GM12878 (cell line): Measurements from ENCODE around the gene SLC25A3. TPM values are rescaled to one million over a fixed set of nuclear protein-coding genes. Genes with fewer than 3 reads are reported as not detected.

Experiments
- ATAC-seq: fragments of 200-7000 bp; cut with Tn5 transposase; 3 replicates; pipeline ENCODE4 v1.9.1; 2020; ENCODE audit warnings: mild to moderate bottlenecking, moderate library complexity
- BruUV-seq: library from RNA; stranded (reverse); fragments of 400-500 nt; replicated peaks from 2 replicates; lab custom pipeline; 2021; lab: Mats Ljungman, UMichigan
- CTCF ChIA-PET: fragments of 300-600 bp; sonication (Branson Sonifier 250); formaldehyde crosslinking; extraction: SDS; loops from one replicate; lab custom pipeline; 2021; ENCODE audit warnings: inconsistent platforms; lab: Yijun Ruan, JAX
- POLR2A ChIA-PET: fragments of 350-600 bp; formaldehyde crosslinking; extraction: SDS; loops from one replicate; lab custom pipeline; 2021; ENCODE audit warnings: inconsistent platforms; lab: Charles Lee
- RAD21 ChIA-PET: fragments of 300-600 bp; sonication (Branson Sonifier 250); formaldehyde crosslinking; loops from one replicate; lab custom pipeline; 2023; ENCODE audit warnings: antibody characterized with exemption; ENCODE audit not compliant: unreplicated experiment; lab: Charles Lee
- SMC1A ChIA-PET: fragments of 300-600 bp; sonication (Branson Sonifier 250); formaldehyde crosslinking; loops from one replicate; lab custom pipeline; 2023; ENCODE audit not compliant: unreplicated experiment, uncharacterized antibody; lab: Charles Lee
- DNase-seq: peaks from one replicate; pipeline ENCODE4 v3.0.0-alpha.2; 2011; ENCODE audit warnings: low read depth, low spot score
- FAIRE-seq: peaks from 3 replicates; lab custom pipeline; 2011; peaks lifted over from hg19 to GRCh38; lab: Jason Lieb, UNC
- H2AFZ ChIP-seq: 2 replicates; pipeline ENCODE4 v1.6.0; 2011; ENCODE audit warnings: low read depth, low read length, control low read depth; ENCODE audit not compliant: control insufficient read depth
- H3K27ac ChIP-seq: 2 replicates; pipeline ENCODE4 v1.5.1; 2011; ENCODE audit warnings: control low read depth; ENCODE audit not compliant: control insufficient read depth, insufficient read depth
- H3K27me3 ChIP-seq, 2 experiments: replicated peaks in 1 of 2; 2 replicates each; pipeline versions ENCODE4 v1.6.0 to v1.6.1; 2011; ENCODE audit warnings: low read length in 1 of 2; ENCODE audit not compliant: control insufficient read depth in 2 of 2, insufficient read depth in 2 of 2
- H3K36me3 ChIP-seq, 2 experiments: 2 replicates each; pipeline ENCODE4 v1.5.1; 2011; ENCODE audit warnings: low read length in 1 of 2; ENCODE audit not compliant: control insufficient read depth in 2 of 2, insufficient read depth in 2 of 2
- H3K4me1 ChIP-seq: 2 replicates; pipeline ENCODE4 v1.6.1; 2011; ENCODE audit warnings: mild to moderate bottlenecking, low read length, moderate library complexity, mixed read lengths; ENCODE audit not compliant: control insufficient read depth, insufficient read depth
- H3K4me2 ChIP-seq: 2 replicates; pipeline ENCODE4 v1.6.0; 2011; ENCODE audit warnings: control low read depth; ENCODE audit not compliant: control insufficient read depth, insufficient read depth
- H3K4me3 ChIP-seq: fragments of 200-600 bp; sonication (generic); 2 replicates; pipeline ENCODE4 v1.5.1; 2016
- H3K79me2 ChIP-seq: 2 replicates; pipeline ENCODE4 v1.6.0; 2011; ENCODE audit warnings: low read length; ENCODE audit not compliant: control insufficient read depth, insufficient read depth
- H3K9ac ChIP-seq: 2 replicates; pipeline ENCODE4 v1.8.0; 2011; ENCODE audit warnings: low read length, control low read depth, mixed read lengths; ENCODE audit not compliant: control insufficient read depth, insufficient read depth
- H3K9me3 ChIP-seq: replicated peaks from 3 replicates; pipeline ENCODE4 v1.5.1; 2011; ENCODE audit warnings: mild to moderate bottlenecking, low read length; ENCODE audit not compliant: control insufficient read depth, insufficient read depth
- H4K20me1 ChIP-seq: 2 replicates; pipeline ENCODE4 v1.6.0; 2011; ENCODE audit not compliant: control insufficient read depth, insufficient read depth
- JUNB ChIP-seq: IDR thresholded peaks from 2 replicates; pipeline ENCODE4 v1.6.1; 2016; ENCODE audit warnings: antibody characterized with exemption, mild to moderate bottlenecking
- NRF1 ChIP-seq: conservative IDR thresholded peaks from 2 replicates; pipeline ENCODE4 v1.6.1; 2011; ENCODE audit warnings: mild to moderate bottlenecking, low read depth, low read length, improper control_type of control experiment
- POLR2AphosphoS5 ChIP-seq: IDR thresholded peaks from 2 replicates; pipeline ENCODE4 v1.6.1; 2011; ENCODE audit warnings: mild to moderate bottlenecking, low read length, inconsistent platforms
- RAD21 ChIP-seq: IDR thresholded peaks from 2 replicates; pipeline ENCODE4 v1.6.1; 2011; ENCODE audit warnings: mild to moderate bottlenecking, low read depth, low read length, moderate library complexity; ENCODE audit not compliant: insufficient read depth
- SMC3 ChIP-seq: IDR thresholded peaks from 2 replicates; pipeline ENCODE4 v1.6.1; 2011; ENCODE audit warnings: low read length, improper control_type of control experiment, borderline replicate concordance
- ZSCAN29 ChIP-seq: fragments of 450-650 bp; IDR thresholded peaks from 2 replicates; pipeline ENCODE4 v1.6.1; 2017; ENCODE audit warnings: mild to moderate bottlenecking, moderate library complexity
- WGBS: methylation state at CpG from one replicate; pipeline ENCODE4 v1.1.6; 2016; ENCODE audit warnings: low lambda C conversion rate; ENCODE audit not compliant: insufficient replicate concordance, insufficient coverage; ENCODE audit errors: missing lambda C conversion rate; 5-methylcytosine and 5-hydroxymethylcytosine counted together
- in situ Hi-C: fragments of 300-500 bp; cut with MboI; formaldehyde crosslinking; loops from 9 replicates; pipeline ENCODE4 v1.14.3; 2018; ENCODE audit warnings: mixed read lengths
- intact Hi-C: fragments of 100-400 bp; cut with micrococcal nuclease; formaldehyde crosslinking; loops from one replicate; pipeline ENCODE4 v1.14.2; 2022; ENCODE audit not compliant: unreplicated experiment
- polyA plus RNA-seq, 11 experiments: library from polyadenylated mRNA; depleted of rRNA in 4 of 11; unstranded in 6 of 11; stranded (reverse) in 5 of 11; fragments of >200 nt; fragmentation: Nextera tagmentation in 4 of 11; fragmentation: Illumina TruSeq in 1 of 11; extraction: Ambion mirVana in 4 of 11; extraction: Trizol in 1 of 11; gene quantifications; 1 replicate in 1 of 11; 2 replicates in 10 of 11; pipeline versions ENCODE4 v1.2.1 to v1.2.3, GENCODE V29; 2011 to 2016; ENCODE audit warnings: inconsistent platforms in 2 of 11, missing spikeins in 2 of 11, low read depth in 1 of 11
- total RNA-seq, 4 experiments: library from RNA; depleted of rRNA in 3 of 4; stranded (reverse); fragments of >200 nt in 3 of 4; fragmentation: Illumina TruSeq in 1 of 4; extraction: Trizol in 1 of 4; gene quantifications; 2 replicates each; pipeline versions ENCODE4 v1.2.1 to v1.2.3, GENCODE V29; 2013 to 2021
- TF ChIP-seq, protein P1 (sequence below): IDR thresholded peaks from 2 replicates; pipeline ENCODE4 v1.6.1; 2012; ENCODE audit warnings: mild to moderate bottlenecking, low read depth, low read length
- TF ChIP-seq, protein P2 (sequence below), 3 experiments: IDR thresholded peaks in 2 of 3; conservative IDR thresholded peaks in 1 of 3; 2 replicates each; pipeline ENCODE4 v1.5.1; 2011; ENCODE audit warnings: low read depth in 3 of 3, low read length in 3 of 3, mild to moderate bottlenecking in 3 of 3, control low read depth in 2 of 3, moderate library complexity in 2 of 3, inconsistent platforms in 1 of 3, mixed read lengths in 1 of 3; ENCODE audit not compliant: control insufficient read depth in 2 of 3, insufficient read depth in 1 of 3; ENCODE audit errors: extremely low read depth in 1 of 3

SLC25A3 gene
- total and polyA plus RNA-seq, 10 of the 15 experiments (the other 5 are each of a cell fraction or from before 2014, with no cell fraction given): 314 to 700 (median 589) TPM

DNA sequence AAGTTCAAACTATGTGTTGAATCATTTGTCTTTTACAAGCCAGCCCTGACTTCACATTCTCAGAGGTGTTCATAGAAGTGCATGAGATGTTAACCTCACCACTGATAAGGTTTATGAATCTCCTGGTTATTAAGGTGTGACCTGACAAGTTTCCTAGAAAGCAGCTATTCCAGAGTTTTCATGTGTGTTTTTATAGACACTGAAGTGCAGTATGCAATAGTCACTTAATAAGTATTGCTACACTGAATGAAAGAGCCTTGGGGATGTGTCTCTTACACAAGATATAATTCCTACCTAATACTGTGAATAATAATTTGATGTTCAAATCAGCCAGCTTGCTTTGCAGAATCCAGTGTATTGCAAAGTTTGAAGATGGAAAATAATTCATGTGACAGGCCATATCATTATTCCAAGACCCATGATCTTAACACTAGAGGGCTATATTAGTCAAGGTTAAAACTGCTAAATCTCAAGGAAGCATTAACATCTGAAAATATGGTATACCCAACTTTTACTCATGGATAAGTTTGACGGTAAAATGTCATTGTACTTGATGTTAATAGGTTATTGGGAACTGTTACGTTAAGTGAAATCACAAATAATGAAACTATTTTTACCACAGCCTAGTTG lies 13.0 kb downstream of the SLC25A3 start:
- intact Hi-C loops: no loop called here
- Histone ChIP-seq H3K27me3 (no peaks in the 10 kb centered on the region), H3K36me3 (peaks cover 2 to 17% of the 10 kb centered on the region in 2 experiments), H3K4me3 (no peak overlapping the region), H4K20me1 (no peaks in the 10 kb centered on the region), H3K79me2 (no peaks in the 10 kb centered on the region), H2AFZ (no peak overlapping the region), H3K27ac (no peak overlapping the region), H3K4me1 (no peaks in the 10 kb centered on the region), H3K4me2 (no peak overlapping the region), H3K9me3 (no peaks in the 10 kb centered on the region), H3K9ac (no peak overlapping the region)
- ChIA-PET SMC1A (interaction anchor here (0.8 to 2.5 kb wide), 12 partner anchors 10 to 115 kb away, joined by 3 to 12 read pairs (median 4); no protein-coding TSS in a partner anchor), RAD21 (interaction anchor here (0.8 to 1.3 kb wide), 4 partner anchors 38 to 392 kb away, joined by 3 to 4 read pairs (median 3); partner anchors contain the start of gene IKBIP), POLR2A (interaction anchor here (0.8 to 1.1 kb wide), 3 partner anchors 9 to 13 kb away, joined by 3 to 7 read pairs (median 4); partner anchors contain the start of gene SLC25A3), CTCF (interaction anchor here (0.6 to 3.1 kb wide), 17 partner anchors 9 to 96 kb away, joined by 3 to 19 read pairs (median 3); partner anchors contain the start of gene SLC25A3)
- WGBS: 72% methylated on average over 2 of the region's 2 CpGs
- in situ Hi-C loops: no loop called here
- ATAC-seq (no peak), FAIRE-seq (peak; percentile 70), DNase-seq (no peak)
- BruUV-seq: no TSS peak
- TF ChIP-seq RAD21: peak; percentile 29; the same call in 1 of the 2 replicates
- peak; percentile 21; the same call in 1 of the 2 replicates for TF ChIP-seq SMC3
- TF ChIP-seq, protein P1, sequence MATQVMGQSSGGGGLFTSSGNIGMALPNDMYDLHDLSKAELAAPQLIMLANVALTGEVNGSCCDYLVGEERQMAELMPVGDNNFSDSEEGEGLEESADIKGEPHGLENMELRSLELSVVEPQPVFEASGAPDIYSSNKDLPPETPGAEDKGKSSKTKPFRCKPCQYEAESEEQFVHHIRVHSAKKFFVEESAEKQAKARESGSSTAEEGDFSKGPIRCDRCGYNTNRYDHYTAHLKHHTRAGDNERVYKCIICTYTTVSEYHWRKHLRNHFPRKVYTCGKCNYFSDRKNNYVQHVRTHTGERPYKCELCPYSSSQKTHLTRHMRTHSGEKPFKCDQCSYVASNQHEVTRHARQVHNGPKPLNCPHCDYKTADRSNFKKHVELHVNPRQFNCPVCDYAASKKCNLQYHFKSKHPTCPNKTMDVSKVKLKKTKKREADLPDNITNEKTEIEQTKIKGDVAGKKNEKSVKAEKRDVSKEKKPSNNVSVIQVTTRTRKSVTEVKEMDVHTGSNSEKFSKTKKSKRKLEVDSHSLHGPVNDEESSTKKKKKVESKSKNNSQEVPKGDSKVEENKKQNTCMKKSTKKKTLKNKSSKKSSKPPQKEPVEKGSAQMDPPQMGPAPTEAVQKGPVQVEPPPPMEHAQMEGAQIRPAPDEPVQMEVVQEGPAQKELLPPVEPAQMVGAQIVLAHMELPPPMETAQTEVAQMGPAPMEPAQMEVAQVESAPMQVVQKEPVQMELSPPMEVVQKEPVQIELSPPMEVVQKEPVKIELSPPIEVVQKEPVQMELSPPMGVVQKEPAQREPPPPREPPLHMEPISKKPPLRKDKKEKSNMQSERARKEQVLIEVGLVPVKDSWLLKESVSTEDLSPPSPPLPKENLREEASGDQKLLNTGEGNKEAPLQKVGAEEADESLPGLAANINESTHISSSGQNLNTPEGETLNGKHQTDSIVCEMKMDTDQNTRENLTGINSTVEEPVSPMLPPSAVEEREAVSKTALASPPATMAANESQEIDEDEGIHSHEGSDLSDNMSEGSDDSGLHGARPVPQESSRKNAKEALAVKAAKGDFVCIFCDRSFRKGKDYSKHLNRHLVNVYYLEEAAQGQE: no peak
- no peak for TF ChIP-seq JUNB
- TF ChIP-seq ZSCAN29: no peak
- no peak for TF ChIP-seq POLR2AphosphoS5
- TF ChIP-seq NRF1: no peak
- TF ChIP-seq, protein P2, sequence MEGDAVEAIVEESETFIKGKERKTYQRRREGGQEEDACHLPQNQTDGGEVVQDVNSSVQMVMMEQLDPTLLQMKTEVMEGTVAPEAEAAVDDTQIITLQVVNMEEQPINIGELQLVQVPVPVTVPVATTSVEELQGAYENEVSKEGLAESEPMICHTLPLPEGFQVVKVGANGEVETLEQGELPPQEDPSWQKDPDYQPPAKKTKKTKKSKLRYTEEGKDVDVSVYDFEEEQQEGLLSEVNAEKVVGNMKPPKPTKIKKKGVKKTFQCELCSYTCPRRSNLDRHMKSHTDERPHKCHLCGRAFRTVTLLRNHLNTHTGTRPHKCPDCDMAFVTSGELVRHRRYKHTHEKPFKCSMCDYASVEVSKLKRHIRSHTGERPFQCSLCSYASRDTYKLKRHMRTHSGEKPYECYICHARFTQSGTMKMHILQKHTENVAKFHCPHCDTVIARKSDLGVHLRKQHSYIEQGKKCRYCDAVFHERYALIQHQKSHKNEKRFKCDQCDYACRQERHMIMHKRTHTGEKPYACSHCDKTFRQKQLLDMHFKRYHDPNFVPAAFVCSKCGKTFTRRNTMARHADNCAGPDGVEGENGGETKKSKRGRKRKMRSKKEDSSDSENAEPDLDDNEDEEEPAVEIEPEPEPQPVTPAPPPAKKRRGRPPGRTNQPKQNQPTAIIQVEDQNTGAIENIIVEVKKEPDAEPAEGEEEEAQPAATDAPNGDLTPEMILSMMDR (IDR thresholded peaks at IDR 0.05 in 2 of 3, conservative IDR thresholded peaks at IDR 0.05 in 1 of 3; ENCODE audit: control insufficient read depth in 2 of 3, extremely low read depth in 1 of 3, insufficient read depth in 1 of 3, low read depth in 3 of 3, low read length in 3 of 3): peak in 1 of 3 experiments; percentile 42; a peak in 1 of 6 replicates
